Astrocyte of the cerebellum (primary cell): ENCODE results near the gene SSBP3.

ENCODE experiments used
- DNase-seq: peaks from one replicate; pipeline ENCODE4 v3.0.0-alpha.2; 2011; ENCODE audit warnings: low read depth
- H3K4me3 ChIP-seq: 2 replicates; pipeline ENCODE4 v1.5.1; 2011; ENCODE audit warnings: mild to moderate bottlenecking, low read depth, low read length, moderate library complexity
- CTCF ChIP-seq: IDR thresholded peaks from 2 replicates; pipeline ENCODE4 v1.5.1; 2012; ENCODE audit warnings: low read length, low read depth, moderate library complexity, mild to moderate bottlenecking; ENCODE audit errors: missing control alignments
- in situ Hi-C: cut with HindIII; loops from 2 replicates; pipeline ENCODE4 v1.10.0; 2017; ENCODE audit warnings: low sequenced_read_pairs

Gene SSBP3

GRCh38 chr1:54221867-54222484, 184.2 kb downstream of the SSBP3 start:
- no peak overlapping the region for H3K4me3 ChIP-seq
- DNase-seq, result no peak
- in situ Hi-C loops, result no loop called here
- TF ChIP-seq CTCF, result no peak

GRCh38 chr1:54221113-54221834, 184.9 kb downstream of the SSBP3 start:
- H3K4me3 ChIP-seq, result no peak overlapping the region
- DNase-seq, result no peak
- in situ Hi-C loops, result no loop called here
- TF ChIP-seq CTCF, result no peak

DNA sequence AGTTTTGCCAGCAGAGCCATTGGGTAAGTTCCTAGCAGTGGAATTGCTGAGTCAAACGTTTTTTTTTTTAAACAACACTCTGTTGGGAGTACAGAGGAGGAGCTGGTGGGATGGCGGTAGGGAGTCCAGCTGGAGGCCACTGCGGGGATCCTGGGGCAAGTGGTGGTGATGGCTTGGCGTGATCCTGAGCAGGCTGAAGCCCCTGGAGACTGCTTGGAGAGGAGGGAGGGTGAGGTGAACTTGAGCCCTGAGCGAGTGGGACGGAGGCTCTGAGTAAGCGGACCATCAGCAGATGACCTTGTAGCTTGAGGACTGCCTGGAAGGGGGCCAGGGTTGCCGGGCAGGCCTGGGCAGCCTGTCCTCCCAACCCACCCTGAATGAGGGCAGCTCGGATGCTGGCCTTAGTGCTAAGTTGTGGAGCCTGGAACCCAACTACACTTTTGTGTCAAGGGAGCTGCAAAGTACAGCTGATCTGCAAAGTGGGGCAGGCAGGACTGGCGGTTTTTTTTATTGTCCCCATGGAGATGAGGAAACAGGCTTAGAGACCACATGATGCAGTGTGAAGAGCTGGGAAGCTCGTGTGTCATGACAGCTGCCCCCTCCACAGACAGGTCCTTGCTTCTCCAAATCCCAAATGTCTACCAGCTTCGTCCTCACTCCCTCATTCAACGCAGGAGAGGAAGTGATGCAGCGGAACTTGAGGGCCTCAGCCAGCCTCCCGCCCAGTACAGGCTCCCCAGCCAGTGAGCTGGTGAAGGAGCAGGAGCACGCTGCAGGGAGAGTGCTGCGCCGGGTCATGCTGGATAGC, 186.0 kb downstream of the SSBP3 start:
- in situ Hi-C loops, result no loop called here

GRCh38 chr1:54219688-54220003, 186.5 kb downstream of the SSBP3 start:
- no peak overlapping the region for H3K4me3 ChIP-seq
- no peak for DNase-seq
- in situ Hi-C loops, result no loop called here
- no peak for TF ChIP-seq CTCF

More for the DNA sequence above, 186.0 kb downstream of the SSBP3 start:
- TF ChIP-seq CTCF, result no peak
- no peak for DNase-seq
- no peak overlapping the region for H3K4me3 ChIP-seq

DNA sequence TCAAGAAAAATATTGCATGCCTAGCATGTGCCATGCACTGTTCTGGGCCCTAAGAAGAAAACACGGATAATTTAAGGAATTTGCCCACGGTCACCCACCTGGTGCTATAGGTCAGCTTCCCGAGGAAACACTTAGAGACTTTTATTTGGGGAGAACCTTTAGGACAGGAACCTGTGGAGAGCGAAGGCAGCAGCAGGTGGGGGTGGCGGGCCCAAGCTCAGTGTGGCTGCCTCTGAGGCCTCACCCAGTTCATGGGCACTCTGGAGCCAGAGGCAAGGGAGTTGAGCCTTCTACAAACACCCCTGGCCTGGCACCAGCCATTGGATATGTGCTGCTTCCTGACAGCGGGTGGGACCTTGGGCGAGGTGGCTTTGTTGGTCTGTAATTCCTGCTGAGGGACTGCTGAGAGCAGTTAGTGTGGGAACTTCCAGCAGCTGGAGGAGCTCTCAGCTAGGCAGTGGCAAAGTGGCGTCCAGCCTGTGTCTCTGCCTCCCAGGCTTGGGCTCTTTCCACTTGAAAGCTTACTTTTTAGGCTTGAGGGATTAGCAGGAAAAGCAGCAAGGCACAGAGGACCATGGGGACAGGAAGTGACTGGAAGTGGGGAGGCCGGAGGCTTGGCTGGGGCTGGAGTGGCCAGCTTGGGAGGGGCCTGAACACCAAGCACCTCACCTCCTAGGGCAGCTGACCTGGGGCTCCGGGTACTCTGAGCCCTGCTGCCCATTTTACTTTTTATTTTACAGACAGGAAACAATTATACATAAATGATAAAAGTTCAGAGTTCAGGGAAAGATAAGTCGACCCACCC, 187.1 kb downstream of the SSBP3 start:
- H3K4me3 ChIP-seq, result no peak overlapping the region
- in situ Hi-C loops, result no loop called here
- no peak for TF ChIP-seq CTCF
- no peak for DNase-seq

DNA sequence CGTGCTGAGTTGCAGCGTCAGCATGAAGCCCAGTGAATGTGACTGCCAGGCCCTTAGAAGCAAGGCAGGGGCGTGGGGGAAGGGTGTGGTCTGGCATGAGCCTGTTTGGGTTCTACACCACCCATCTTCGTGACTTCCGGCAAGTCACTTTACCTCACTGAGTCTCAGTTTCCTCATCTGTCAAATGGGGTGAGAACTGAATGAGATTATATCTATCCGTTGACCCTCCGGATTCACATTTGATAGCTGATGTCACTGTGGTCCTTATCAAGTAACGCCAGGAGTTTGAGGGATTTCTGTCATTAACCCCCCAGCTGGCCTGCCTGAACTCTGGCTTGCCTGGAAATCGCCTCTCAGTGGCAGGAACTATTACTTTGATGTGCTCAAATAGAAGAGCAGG, 190.7 kb downstream of the SSBP3 start:
- in situ Hi-C loops, result no loop called here
- DNase-seq, result no peak

More for the DNA sequence above, 190.7 kb downstream of the SSBP3 start:
- no peak overlapping the region for H3K4me3 ChIP-seq
- no peak for TF ChIP-seq CTCF
